Mucosa of rectum (tissue), 2 donors: ENCODE results near the gene EVPL.
"Not testable (repeated sequence)": the region's sequence is repeated elsewhere in the genome, so short reads cannot be mapped to it uniquely, and the experiment has no call there.

Experiments used
- H3K27ac ChIP-seq, 2 donors: one replicate each; pipeline ENCODE4 v1.7.0; 2013; ENCODE audit warnings: inconsistent platforms in 2 of 2, low read depth in 2 of 2, low read length in 2 of 2
- H3K27me3 ChIP-seq, 2 donors: one replicate each; pipeline ENCODE4 v1.7.0; 2013; ENCODE audit warnings: low read length in 2 of 2; ENCODE audit not compliant: control insufficient read depth in 2 of 2, insufficient read depth in 2 of 2
- H3K36me3 ChIP-seq, 2 donors: one replicate each; pipeline ENCODE4 v1.7.0; 2013; ENCODE audit warnings: low read length in 2 of 2; ENCODE audit not compliant: control insufficient read depth in 2 of 2, insufficient read depth in 2 of 2
- H3K4me1 ChIP-seq, 2 donors: one replicate each; pipeline ENCODE4 v1.7.0; 2013; ENCODE audit warnings: low read length in 2 of 2, mild to moderate bottlenecking in 1 of 2; ENCODE audit not compliant: control insufficient read depth in 2 of 2, insufficient read depth in 2 of 2
- H3K4me3 ChIP-seq, 2 donors: one replicate each; pipeline ENCODE4 v1.7.0; 2013; ENCODE audit warnings: low read length in 2 of 2
- H3K9ac ChIP-seq, 2 donors: one replicate each; pipeline ENCODE4 v1.7.0; 2013; ENCODE audit warnings: low read length in 2 of 2, low read depth in 1 of 2, mild to moderate bottlenecking in 1 of 2
- H3K9me3 ChIP-seq, 2 donors: one replicate each; pipeline ENCODE4 v1.7.0; 2013; ENCODE audit warnings: low read length in 2 of 2; ENCODE audit not compliant: control insufficient read depth in 2 of 2
- donor health status: healthy.
- donor health status: Normal muscosa, but diverticular disease.

EVPL gene

DNA sequence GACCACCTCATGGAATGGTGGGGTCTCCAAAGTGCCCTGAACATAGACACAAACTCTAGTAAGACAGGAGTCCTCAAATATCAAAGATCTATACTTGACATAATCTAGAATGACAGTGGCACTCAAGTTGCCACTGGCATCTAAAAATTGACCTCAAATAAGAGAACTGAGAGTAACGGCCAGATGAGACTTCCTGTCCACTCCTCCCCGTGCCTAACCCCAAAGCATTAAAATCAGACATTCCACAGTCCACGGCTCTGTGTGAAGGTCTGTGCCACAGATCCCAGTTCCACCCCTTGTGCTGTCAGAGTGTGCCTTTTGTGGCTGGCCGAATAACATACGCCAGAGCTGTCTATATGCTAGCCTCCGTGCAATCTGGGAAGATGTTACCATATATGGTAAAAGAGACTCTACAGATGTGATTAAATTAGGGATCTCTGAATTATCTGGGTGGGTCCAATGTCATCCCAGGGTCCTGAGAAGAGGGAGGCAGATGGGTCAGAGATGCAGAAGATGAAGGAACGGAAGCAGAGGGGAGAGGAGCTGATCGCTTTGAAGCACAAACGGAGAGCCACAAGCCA lies 21.0 kb upstream of the EVPL start:
- Histone ChIP-seq H3K9ac (no peak overlapping the region), H3K9me3 (no peaks in the 10 kb centered on the region), H3K36me3 (peaks cover 60 to 76% of the 10 kb centered on the region in 2 donors), H3K4me3 (no peak overlapping the region), H3K27me3 (no peaks in the 10 kb centered on the region), H3K27ac (no peak overlapping the region), H3K4me1 (peaks cover 0 to 7% of the 10 kb centered on the region in 2 donors)

GRCh38 chr17:76046064-76046463 lies 19.0 kb upstream of the EVPL start:
- H3K27ac ChIP-seq: no peak overlapping the region
- no peaks in the 10 kb centered on the region for H3K27me3 ChIP-seq
- no peak overlapping the region for H3K4me3 ChIP-seq
- H3K9me3 ChIP-seq: no peaks in the 10 kb centered on the region
- no peak overlapping the region for H3K9ac ChIP-seq
- peaks cover 0 to 2% of the 10 kb centered on the region in 2 donors for H3K4me1 ChIP-seq
- peaks cover 71 to 87% of the 10 kb centered on the region in 2 donors for H3K36me3 ChIP-seq

DNA sequence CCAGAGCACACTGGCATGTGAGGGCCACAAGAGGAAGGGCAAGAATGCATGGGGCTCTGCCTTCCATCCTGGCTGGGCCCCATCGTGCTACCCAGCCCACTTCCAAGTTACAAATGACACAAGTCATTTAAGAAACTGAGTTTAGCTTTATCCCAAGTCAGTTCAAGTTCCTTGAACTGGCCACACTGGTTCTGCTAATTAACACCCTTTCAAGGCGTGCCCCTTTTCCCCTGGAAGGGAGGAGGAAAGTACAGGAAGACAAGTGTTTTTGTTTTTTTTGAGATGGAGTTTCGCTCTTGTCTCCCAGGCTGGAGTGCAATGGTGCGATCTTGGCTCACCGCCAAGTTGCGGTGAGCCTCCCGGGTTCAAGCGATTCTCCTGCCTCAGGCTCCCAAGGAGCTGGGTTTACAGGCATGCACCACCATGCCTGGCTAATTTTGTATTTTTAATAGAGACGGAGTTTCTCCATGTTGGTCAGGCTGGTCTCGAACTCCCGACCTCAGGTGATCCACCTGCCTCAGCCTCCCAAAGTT lies 17.4 kb upstream of the EVPL start:
- H3K9me3 ChIP-seq, H3K9ac ChIP-seq, H3K4me1 ChIP-seq, H3K27ac ChIP-seq, H3K27me3 ChIP-seq, H3K4me3 ChIP-seq: not testable (repeated sequence)
- H3K36me3 ChIP-seq: peaks cover 79 to 88% of the 10 kb centered on the region in 2 donors

DNA sequence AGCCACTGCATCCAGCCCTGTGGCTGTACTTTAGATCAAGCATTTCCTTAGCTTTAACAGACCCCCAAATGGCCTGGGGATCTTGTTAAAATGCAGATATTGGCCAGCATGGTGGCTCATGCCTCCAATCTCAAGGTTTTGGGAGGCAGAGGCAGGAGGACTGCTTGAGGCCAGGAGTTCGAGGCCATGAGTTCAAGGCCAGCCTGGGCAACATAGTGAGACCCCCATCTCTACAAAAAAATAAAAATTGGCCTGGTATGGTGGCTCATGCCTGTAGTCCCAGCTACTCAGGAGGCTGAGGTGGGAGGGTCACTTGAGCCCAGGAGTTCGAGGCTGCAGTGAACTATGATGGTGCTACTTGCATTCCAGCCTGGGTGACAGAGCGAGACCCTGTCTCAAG lies 15.8 kb upstream of the EVPL start:
- H3K9ac ChIP-seq, H3K4me3 ChIP-seq, H3K9me3 ChIP-seq, H3K27ac ChIP-seq, H3K4me1 ChIP-seq, H3K27me3 ChIP-seq: not testable (repeated sequence)
- peaks cover 78 to 83% of the 10 kb centered on the region in 2 donors for H3K36me3 ChIP-seq

DNA sequence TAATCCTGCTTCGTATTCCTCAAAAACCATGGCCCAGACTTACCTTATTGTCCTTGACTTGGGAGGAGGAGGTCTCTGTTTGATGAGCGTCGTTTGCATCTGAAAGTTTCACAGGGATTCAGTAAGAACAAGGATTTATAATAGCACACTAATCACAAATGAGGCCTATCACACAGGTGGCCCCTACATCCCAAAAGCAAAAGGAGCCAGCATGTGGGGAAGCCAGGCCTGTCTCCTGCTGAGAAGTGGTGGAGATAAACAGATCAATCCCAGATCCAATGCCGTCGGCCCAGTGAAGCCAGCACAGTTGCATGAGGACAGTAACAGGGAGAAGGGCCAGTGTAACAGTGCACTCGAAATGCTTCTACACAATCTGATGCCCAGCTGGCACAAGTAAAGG lies 13.3 kb upstream of the EVPL start:
- Histone ChIP-seq H3K9me3 (no peaks in the 10 kb centered on the region), H3K27me3 (no peaks in the 10 kb centered on the region), H3K4me1 (no peaks in the 10 kb centered on the region), H3K4me3 (no peak overlapping the region), H3K36me3 (peaks cover 62 to 63% of the 10 kb centered on the region in 2 donors), H3K9ac (no peak overlapping the region), H3K27ac (no peak overlapping the region)

DNA sequence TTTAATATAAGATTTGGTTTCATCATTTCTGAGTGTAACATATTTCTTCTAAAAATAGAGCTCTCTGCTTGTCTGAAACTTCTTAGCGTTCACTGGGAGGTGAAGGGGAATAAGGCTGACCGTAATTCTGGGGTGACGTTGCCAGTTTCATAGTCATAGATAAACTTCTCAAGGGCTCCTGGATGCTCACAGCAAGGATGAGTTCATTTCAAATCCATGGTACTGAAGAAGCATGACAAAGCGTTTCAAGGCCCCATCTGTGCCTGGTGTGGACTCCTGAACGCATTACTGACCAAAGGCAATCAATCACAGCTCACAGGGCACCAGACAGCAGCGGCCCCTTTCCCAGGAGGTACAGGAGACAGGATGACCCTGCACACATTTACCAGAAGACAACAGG lies 12.0 kb upstream of the EVPL start:
- Histone ChIP-seq H3K27me3 (no peaks in the 10 kb centered on the region), H3K9me3 (no peaks in the 10 kb centered on the region), H3K27ac (no peak overlapping the region), H3K4me3 (no peak overlapping the region), H3K9ac (no peak overlapping the region), H3K4me1 (no peaks in the 10 kb centered on the region), H3K36me3 (peaks cover 51% of the 10 kb centered on the region in 2 donors)

- Histone ChIP-seq H3K9ac (no peak overlapping the region), H3K27ac (no peak overlapping the region), H3K4me3 (no peak overlapping the region), H3K9me3 (no peaks in the 10 kb centered on the region), H3K27me3 (no peaks in the 10 kb centered on the region), H3K36me3 (peaks cover 41 to 42% of the 10 kb centered on the region in 2 donors), H3K4me1 (no peaks in the 10 kb centered on the region)
These were observed 10.9 kb upstream of the EVPL start for GRCh38 chr17:76038050-76038449.

DNA sequence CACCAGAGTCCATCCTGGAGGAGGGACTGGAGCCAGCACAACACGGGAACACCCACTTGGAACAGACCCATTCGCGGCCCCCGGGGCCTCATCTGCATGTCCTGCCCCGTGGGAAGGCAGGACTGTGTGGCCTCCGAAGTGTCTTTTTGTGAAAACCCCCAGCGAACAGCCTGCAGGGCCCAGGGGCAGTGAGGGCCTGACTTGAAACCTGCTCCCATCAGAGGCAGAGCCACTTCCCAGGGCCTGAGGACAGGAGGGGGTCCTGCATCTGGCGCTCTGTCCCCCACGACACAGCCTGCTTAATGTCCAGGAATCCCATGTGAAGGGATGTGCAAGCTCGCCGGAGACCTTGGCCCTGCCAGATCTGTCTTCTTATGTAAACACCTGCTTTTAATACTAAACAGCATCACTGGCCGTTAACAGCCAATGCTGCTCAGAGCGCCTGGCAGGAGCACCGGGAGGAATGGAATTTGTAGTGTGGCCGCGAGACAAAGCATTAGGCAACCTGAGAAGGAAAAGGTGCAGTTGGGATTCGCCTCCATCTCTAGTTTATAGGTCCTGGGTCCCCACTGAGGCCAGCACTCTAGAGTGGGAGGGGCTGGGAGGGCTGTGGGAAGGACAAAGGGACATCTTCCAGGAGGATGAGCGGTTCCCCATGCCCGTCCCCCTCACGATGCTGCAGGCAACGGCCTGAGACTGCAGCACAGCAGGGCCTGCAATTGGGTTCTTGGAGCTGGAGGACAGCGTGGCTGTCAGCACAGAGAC lies 9.6 kb upstream of the EVPL start:
- H3K27ac ChIP-seq: no peak overlapping the region
- H3K9me3 ChIP-seq: no peaks in the 10 kb centered on the region

GRCh38 chr17:76034428-76035350 lies 7.6 kb upstream of the EVPL start:
- Histone ChIP-seq H3K27ac (no peak overlapping the region), H3K9ac (no peak overlapping the region), H3K9me3 (no peaks in the 10 kb centered on the region), H3K4me1 (peaks cover 2 to 3% of the 10 kb centered on the region in 2 donors), H3K27me3 (no peaks in the 10 kb centered on the region), H3K4me3 (no peak overlapping the region), H3K36me3 (peaks cover 13 to 17% of the 10 kb centered on the region in 2 donors)

More for the DNA sequence above, 9.6 kb upstream of the EVPL start:
- Histone ChIP-seq H3K9ac (no peak overlapping the region), H3K4me1 (no peaks in the 10 kb centered on the region), H3K36me3 (peaks cover 32 to 37% of the 10 kb centered on the region in 2 donors), H3K4me3 (no peak overlapping the region), H3K27me3 (no peaks in the 10 kb centered on the region)

GRCh38 chr17:76033139-76033538 lies 6.0 kb upstream of the EVPL start:
- Histone ChIP-seq H3K9me3 (no peaks in the 10 kb centered on the region), H3K27ac (no peak overlapping the region)

More at GRCh38 chr17:76033139-76033538, 6.0 kb upstream of the EVPL start:
- peaks cover 0 to 3% of the 10 kb centered on the region in 2 donors for H3K36me3 ChIP-seq
- no peaks in the 10 kb centered on the region for H3K27me3 ChIP-seq
- peaks cover 10 to 13% of the 10 kb centered on the region in 2 donors for H3K4me1 ChIP-seq
- H3K4me3 ChIP-seq: no peak overlapping the region
- H3K9ac ChIP-seq: no peak overlapping the region
